GM15510 (cell line): ENCODE results near the gene CELF4.

Source experiments
- POLR2A ChIP-seq: IDR thresholded peaks from 3 replicates; pipeline ENCODE4 v1.6.1; 2011; ENCODE audit warnings: borderline replicate concordance; ENCODE audit not compliant: insufficient read length; ENCODE audit errors: extremely low read depth

The CELF4 gene

GRCh38 chr18:37467002-37467662 lies 98.5 kb downstream of the CELF4 start:
- no peak for TF ChIP-seq POLR2A

- TF ChIP-seq POLR2A: no peak
Measured at GRCh38 chr18:37465958-37466357, 99.6 kb downstream of the CELF4 start.

- TF ChIP-seq POLR2A: no peak
Measured at GRCh38 chr18:37464257-37464656, 101.3 kb downstream of the CELF4 start.

- no peak for TF ChIP-seq POLR2A
Measured at GRCh38 chr18:37460604-37461003, 105.0 kb downstream of the CELF4 start.

GRCh38 chr18:37458697-37459096 lies 106.9 kb downstream of the CELF4 start:
- TF ChIP-seq POLR2A: no peak

- TF ChIP-seq POLR2A: no peak
Measured at GRCh38 chr18:37457753-37458152, 107.8 kb downstream of the CELF4 start.

- TF ChIP-seq POLR2A: no peak
Measured at GRCh38 chr18:37457341-37457740, 108.3 kb downstream of the CELF4 start.

- no peak for TF ChIP-seq POLR2A
Measured at GRCh38 chr18:37456873-37457272, 108.7 kb downstream of the CELF4 start.

GRCh38 chr18:37456395-37456794 lies 109.2 kb downstream of the CELF4 start:
- TF ChIP-seq POLR2A: no peak

GRCh38 chr18:37453752-37454151 lies 111.8 kb downstream of the CELF4 start:
- TF ChIP-seq POLR2A: no peak

- TF ChIP-seq POLR2A: no peak
Measured at GRCh38 chr18:37452682-37453385, 112.8 kb downstream of the CELF4 start.

GRCh38 chr18:37452015-37452414 lies 113.6 kb downstream of the CELF4 start:
- TF ChIP-seq POLR2A: no peak

- no peak for TF ChIP-seq POLR2A
Measured at GRCh38 chr18:37451239-37451825, 114.3 kb downstream of the CELF4 start.

- no peak for TF ChIP-seq POLR2A
Measured at GRCh38 chr18:37450434-37451132, 115.0 kb downstream of the CELF4 start.

GRCh38 chr18:37449618-37450017 lies 116.0 kb downstream of the CELF4 start:
- no peak for TF ChIP-seq POLR2A
